Activated T-cell treated with anti-CD3 and anti-CD28 coated beads, Interleukin-2, amount 50 U/mL, for 72 hours (primary cell): ENCODE data around the gene MEOX1. TPM values are rescaled to one million over a fixed set of nuclear protein-coding genes. Genes with fewer than 3 reads are reported as not detected.
"Not testable (repeated sequence)": the region's sequence is repeated elsewhere in the genome, so short reads cannot be mapped to it uniquely, and the experiment has no call there.

Experiments
- ATAC-seq, 2 donors: fragments of 150-1000 bp; cut with Tn5 transposase; replicated peaks in 1 of 2; 2 replicates each; pipeline ENCODE4 v1.10.0; 2021; ENCODE audit warnings: moderate library complexity in 2 of 2, mild to moderate bottlenecking in 1 of 2
- DNase-seq, 2 donors: peaks; one replicate each; pipeline ENCODE4 v3.0.0; 2021 to 2022; ENCODE audit warnings: mixed read lengths in 1 of 2
- H3K27ac Mint-ChIP-seq: one replicate; pipeline ENCODE4 v1.8.0; 2022; ENCODE audit warnings: mild to moderate bottlenecking, moderate library complexity, mixed read lengths
- H3K27me3 Mint-ChIP-seq: one replicate; pipeline ENCODE4 v1.8.0; 2022; ENCODE audit warnings: low read depth, mixed read lengths
- H3K36me3 Mint-ChIP-seq, 2 donors: one replicate each; pipeline ENCODE4 v1.8.0; 2022; ENCODE audit warnings: mixed read lengths in 2 of 2, mild to moderate bottlenecking in 1 of 2; ENCODE audit not compliant: insufficient read depth in 2 of 2
- H3K4me1 Mint-ChIP-seq: one replicate; pipeline ENCODE4 v1.8.0; 2022; ENCODE audit warnings: low read depth, mixed read lengths
- H3K4me3 Mint-ChIP-seq, 2 donors: one replicate each; pipeline ENCODE4 v1.8.0; 2022; ENCODE audit warnings: mild to moderate bottlenecking in 2 of 2, mixed read lengths in 2 of 2, moderate library complexity in 2 of 2
- H3K9me3 Mint-ChIP-seq, 2 donors: one replicate each; pipeline ENCODE4 v1.8.0; 2022; ENCODE audit warnings: mixed read lengths in 2 of 2
- total RNA-seq, 2 donors: library from RNA; stranded (reverse); gene quantifications; one replicate each; pipeline ENCODE4 v1.2.3, GENCODE V29; 2022

The MEOX1 gene
- total RNA-seq, 2 donors from 2014 or later = 0.36 to 0.37 TPM

- Mint-ChIP-seq H3K4me1 (no peaks in the 10 kb centered on the region), H3K9me3 (no peaks in the 10 kb centered on the region), H3K27ac (no peak overlapping the region), H3K36me3 (no peaks in the 10 kb centered on the region), H3K27me3 (peaks cover 5% of the 10 kb centered on the region), H3K4me3 (no peak overlapping the region)
- no peak for ATAC-seq
- no peak for DNase-seq
Observed at GRCh38 chr17:43616029-43616351, 45.7 kb downstream of the MEOX1 start.

- Mint-ChIP-seq H3K4me1 (no peaks in the 10 kb centered on the region), H3K4me3 (no peak overlapping the region), H3K27ac (no peak overlapping the region), H3K36me3 (no peaks in the 10 kb centered on the region), H3K9me3 (no peaks in the 10 kb centered on the region), H3K27me3 (peaks cover 5% of the 10 kb centered on the region)
- no peak for ATAC-seq
- DNase-seq = no peak
Observed at GRCh38 chr17:43615330-43616028, 46.2 kb downstream of the MEOX1 start.

- Mint-ChIP-seq H3K4me3 (no peak overlapping the region), H3K4me1 (no peaks in the 10 kb centered on the region), H3K27ac (no peak overlapping the region)
Observed at GRCh38 chr17:43614561-43614960, 47.2 kb downstream of the MEOX1 start.

GRCh38 chr17:43613917-43614316 is 47.8 kb downstream of the MEOX1 start:
- no peaks in the 10 kb centered on the region for H3K9me3 Mint-ChIP-seq
- no peaks in the 10 kb centered on the region for H3K4me1 Mint-ChIP-seq
- ATAC-seq (no peak), DNase-seq (no peak)
- no peaks in the 10 kb centered on the region for H3K36me3 Mint-ChIP-seq
- H3K27me3 Mint-ChIP-seq = peaks cover 5% of the 10 kb centered on the region
- H3K27ac Mint-ChIP-seq = no peak overlapping the region
- H3K4me3 Mint-ChIP-seq = no peak overlapping the region

More at GRCh38 chr17:43614561-43614960, 47.2 kb downstream of the MEOX1 start:
- Mint-ChIP-seq H3K27me3 (peaks cover 5% of the 10 kb centered on the region), H3K36me3 (no peaks in the 10 kb centered on the region), H3K9me3 (no peaks in the 10 kb centered on the region)
- DNase-seq (no peak), ATAC-seq (no peak)

GRCh38 chr17:43612515-43612914 is 49.2 kb downstream of the MEOX1 start:
- H3K4me1 Mint-ChIP-seq = peaks cover 6% of the 10 kb centered on the region
- no peaks in the 10 kb centered on the region for H3K36me3 Mint-ChIP-seq
- no peak overlapping the region for H3K4me3 Mint-ChIP-seq
- peaks cover 5% of the 10 kb centered on the region for H3K27me3 Mint-ChIP-seq
- no peaks in the 10 kb centered on the region for H3K9me3 Mint-ChIP-seq
- DNase-seq (no peak), ATAC-seq (no peak)
- H3K27ac Mint-ChIP-seq = no peak overlapping the region

- Mint-ChIP-seq H3K4me3 (no peak overlapping the region), H3K36me3 (no peaks in the 10 kb centered on the region), H3K27me3 (peaks cover 5% of the 10 kb centered on the region), H3K4me1 (peaks cover 6% of the 10 kb centered on the region), H3K27ac (no peak overlapping the region), H3K9me3 (no peaks in the 10 kb centered on the region)
- DNase-seq = no peak
- no peak for ATAC-seq
Observed at GRCh38 chr17:43611230-43611969, 50.3 kb downstream of the MEOX1 start.

GRCh38 chr17:43609613-43610385 is 51.9 kb downstream of the MEOX1 start:
- ATAC-seq (no peak), DNase-seq (no peak)
- peaks cover 5% of the 10 kb centered on the region for H3K27me3 Mint-ChIP-seq
- peaks cover 6% of the 10 kb centered on the region for H3K4me1 Mint-ChIP-seq
- H3K36me3 Mint-ChIP-seq = no peaks in the 10 kb centered on the region
- no peak overlapping the region for H3K4me3 Mint-ChIP-seq
- no peaks in the 10 kb centered on the region for H3K9me3 Mint-ChIP-seq
- no peak overlapping the region for H3K27ac Mint-ChIP-seq

GRCh38 chr17:43608313-43608712 is 53.4 kb downstream of the MEOX1 start:
- Mint-ChIP-seq H3K9me3 (no peaks in the 10 kb centered on the region), H3K27ac (no peak overlapping the region), H3K27me3 (peaks cover 5% of the 10 kb centered on the region), H3K4me3 (no peak overlapping the region), H3K4me1 (peaks cover 6% of the 10 kb centered on the region), H3K36me3 (no peaks in the 10 kb centered on the region)
- ATAC-seq (peak; percentile 97 to 98), DNase-seq (peak; percentile 74 to 85)

GRCh38 chr17:43604549-43604948 is 57.2 kb downstream of the MEOX1 start:
- H3K36me3 Mint-ChIP-seq = no peaks in the 10 kb centered on the region
- H3K9me3 Mint-ChIP-seq = no peaks in the 10 kb centered on the region
- DNase-seq (no peak), ATAC-seq (no peak)
- no peak overlapping the region for H3K27ac Mint-ChIP-seq
- no peak overlapping the region for H3K4me3 Mint-ChIP-seq
- H3K27me3 Mint-ChIP-seq = peaks cover 11% of the 10 kb centered on the region
- H3K4me1 Mint-ChIP-seq = peaks cover 6% of the 10 kb centered on the region

- H3K4me3 Mint-ChIP-seq = no peak overlapping the region
- ATAC-seq = no peak
- peaks cover 11% of the 10 kb centered on the region for H3K27me3 Mint-ChIP-seq
- H3K9me3 Mint-ChIP-seq = no peaks in the 10 kb centered on the region
- DNase-seq = no peak
- no peaks in the 10 kb centered on the region for H3K36me3 Mint-ChIP-seq
- H3K27ac Mint-ChIP-seq = no peak overlapping the region
- peaks cover under 1% of the 10 kb centered on the region for H3K4me1 Mint-ChIP-seq
Observed at GRCh38 chr17:43603321-43603720, 58.4 kb downstream of the MEOX1 start.

- peaks cover 11% of the 10 kb centered on the region for H3K27me3 Mint-ChIP-seq
- H3K9me3 Mint-ChIP-seq, H3K36me3 Mint-ChIP-seq, H3K27ac Mint-ChIP-seq, H3K4me3 Mint-ChIP-seq, DNase-seq, ATAC-seq, H3K4me1 Mint-ChIP-seq: not testable (repeated sequence)
Observed at GRCh38 chr17:43602556-43602955, 59.2 kb downstream of the MEOX1 start.

- no peak overlapping the region for H3K27ac Mint-ChIP-seq
- H3K36me3 Mint-ChIP-seq = no peaks in the 10 kb centered on the region
- DNase-seq (no peak), ATAC-seq (no peak)
- H3K9me3 Mint-ChIP-seq = no peaks in the 10 kb centered on the region
- no peak overlapping the region for H3K4me3 Mint-ChIP-seq
- H3K27me3 Mint-ChIP-seq = peaks cover 11% of the 10 kb centered on the region
- no peaks in the 10 kb centered on the region for H3K4me1 Mint-ChIP-seq
Observed at GRCh38 chr17:43601280-43602039, 60.3 kb downstream of the MEOX1 start.

- Mint-ChIP-seq H3K9me3 (no peaks in the 10 kb centered on the region), H3K4me3 (no peak overlapping the region), H3K4me1 (no peaks in the 10 kb centered on the region), H3K27ac (no peak overlapping the region), H3K27me3 (peaks cover 11% of the 10 kb centered on the region), H3K36me3 (no peaks in the 10 kb centered on the region)
- DNase-seq (no peak), ATAC-seq (no peak)
Observed at GRCh38 chr17:43599835-43600234, 61.9 kb downstream of the MEOX1 start.
